ENCODE measurements around the gene DPEP3. TPM values are rescaled to one million over a fixed set of nuclear protein-coding genes. Genes with fewer than 3 reads are reported as not detected.
A peak's percentile ranks its signal among the peaks of the same experiment; 100 is the strongest.

Gene DPEP3
- total RNA-seq = 1 to 10 TPM in 4 of 7 donors, under 1 TPM in 3; 0.57 to 2.2 (median 1.4) TPM
- under 1 TPM; 0.26 to 0.49 (median 0.43) TPM for polyA plus RNA-seq
- long read RNA-seq, donor 1 = 0 reads
- long read RNA-seq, donor 2 = 0 reads

- H3K4me3 ChIP-seq = no peak within 1 kb of the TSS
- 69 to 80% (median 72%) methylated on average over 44 to 62 of the region's 62 CpGs for WGBS, 5 donors
- no peak within 1 kb of the TSS for H3K27ac ChIP-seq
- no peak for DNase-seq
- H3K9me3 ChIP-seq = no peaks in the 10 kb centered on the region
- peaks cover 15 to 25% (median 19%) of the 10 kb centered on the region in 6 donors for H3K4me1 ChIP-seq
- no peaks in the 10 kb centered on the region for H3K27me3 ChIP-seq (replicated peaks in 1 of 7)
- intact Hi-C loops (cut with DNase I; ENCODE audit: low total_unique reads) = no loop called here
- H3K36me3 ChIP-seq = no peaks in the 10 kb centered on the region
- TF ChIP-seq POLR2A (IDR thresholded peaks at IDR 0.05) (no peak), CTCF (IDR thresholded peaks at IDR 0.05 in 8 of 11, conservative IDR thresholded peaks at IDR 0.05 in 3 of 11) (peak in 1 of 11 experiments; percentile 29), POLR2AphosphoS5 (IDR thresholded peaks at IDR 0.05) (no peak)
Observed at GRCh38 chr16:67979955-67980678, at the start of gene DPEP3. Gene DPEP3, minus strand, starts transcription at chr16:67980499. Its CDS starts 119 bp downstream, at chr16:67980380.

- H3K9me3 ChIP-seq = no peaks in the 10 kb centered on the region
- DNase-seq = peak; percentile 20
- H3K27ac ChIP-seq = no peak overlapping the region
- H3K4me1 ChIP-seq = peaks cover 2 to 44% (median 8%) of the 10 kb centered on the region in 6 donors
- TF ChIP-seq POLR2A (IDR thresholded peaks at IDR 0.05) = no peak
- no peak for TF ChIP-seq POLR2AphosphoS5 (IDR thresholded peaks at IDR 0.05)
- TF ChIP-seq CTCF (IDR thresholded peaks at IDR 0.05 in 8 of 11, conservative IDR thresholded peaks at IDR 0.05 in 3 of 11) = no peak
- peaks cover 0 to 72% (median 7%) of the 10 kb centered on the region in 6 donors for H3K36me3 ChIP-seq
- WGBS, 5 donors = 86 to 100% (median 97%) methylated on average over 3 of the region's 3 CpGs
- intact Hi-C loops (cut with DNase I; ENCODE audit: low total_unique reads) = no loop called here
- no peaks in the 10 kb centered on the region for H3K27me3 ChIP-seq (replicated peaks in 1 of 7)
- H3K4me3 ChIP-seq = no peak overlapping the region
Observed at GRCh38 chr16:68028996-68029395, 48.7 kb upstream of the DPEP3 start.

DNA sequence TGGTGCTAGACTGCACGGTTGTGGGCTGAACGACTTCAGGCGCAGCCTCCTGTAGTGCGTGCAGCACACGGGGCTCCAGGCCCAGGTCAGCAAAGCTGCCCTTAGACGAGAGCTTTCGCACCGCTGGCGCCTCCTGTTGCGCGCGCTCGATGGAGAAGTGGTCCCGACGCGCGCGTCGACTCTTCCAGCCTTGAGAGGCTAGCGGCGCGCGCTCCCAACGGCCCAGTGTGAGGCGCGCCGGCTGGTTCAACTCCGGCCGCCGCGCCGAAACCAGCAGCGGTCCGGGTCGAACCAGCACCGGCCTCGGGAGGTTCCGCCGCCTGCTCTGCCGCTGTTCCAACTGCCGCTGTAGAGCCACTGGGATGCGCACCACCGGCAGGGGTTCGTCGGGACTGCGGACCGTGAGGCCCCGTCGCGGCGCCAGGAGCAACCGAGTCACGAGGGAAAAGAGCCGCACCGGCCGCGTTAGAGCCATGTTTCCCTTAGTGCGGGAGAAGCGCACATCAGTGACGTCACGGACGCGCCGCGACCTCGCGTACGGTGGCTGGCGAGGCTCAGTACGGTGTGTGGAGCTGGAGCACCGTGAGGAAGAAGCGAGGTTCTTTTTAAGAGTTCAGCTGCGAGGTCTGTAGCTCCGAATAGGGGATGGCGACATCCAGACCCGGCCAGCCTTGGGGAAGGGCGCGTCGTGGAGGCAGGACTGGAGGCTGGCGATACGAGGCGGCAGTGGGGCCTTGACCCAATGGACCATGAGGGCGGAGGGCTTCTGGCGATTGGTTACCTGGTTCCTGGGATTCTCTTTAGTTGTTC lies 42.6 kb upstream of the DPEP3 start, which contains the start of the genes DDX28 and DUS2:
TSS of gene DDX28 (minus strand) at position 505 of the 810 bp plus-strand sequence. CDS start at position 475, 30 bp downstream.
TSS of gene DUS2 (plus strand) at position 557 of the 810 bp plus-strand sequence. CDS start 14,740 bp downstream, outside the sequence.
- peak in 1 of 3 donors; percentile 46 for TF ChIP-seq POLR2A (IDR thresholded peaks at IDR 0.05)
- TF ChIP-seq CTCF (IDR thresholded peaks at IDR 0.05 in 8 of 11, conservative IDR thresholded peaks at IDR 0.05 in 3 of 11) = peak in 3 of 11 experiments; percentile 15 to 35 (median 18)
- TF ChIP-seq POLR2AphosphoS5 (IDR thresholded peaks at IDR 0.05) = peak; percentile 99
- Histone ChIP-seq H3K9me3 (no peaks in the 10 kb centered on the region), H3K27me3 (replicated peaks in 1 of 7) (no peaks in the 10 kb centered on the region), H3K4me3 (peak within 1 kb of the TSS; percentile 91 to 100 (median 100)), H3K36me3 (peaks cover 0 to 38% (median 7%) of the 10 kb centered on the region in 6 donors), H3K4me1 (peaks cover 25 to 49% (median 31%) of the 10 kb centered on the region in 6 donors), H3K27ac (peak within 1 kb of the TSS; percentile 79 to 94 (median 89))
- peak; percentile 98 for DNase-seq
- 0 to 1% (median 0%) methylated on average over 41 to 84 of the region's 84 CpGs for WGBS, 5 donors
- intact Hi-C loops (cut with DNase I; ENCODE audit: low total_unique reads) = no loop called here
